DMS 273 (cell line): Measurements from ENCODE around the gene HDAC7.

Source experiments
- DNase-seq: peaks from one replicate; lab custom pipeline; 2025; ENCODE audit not compliant: unreplicated experiment; lab: John Stamatoyannopoulos, UW

Gene HDAC7

GRCh38 chr12:47795121-47795813 lies 24.4 kb downstream of the HDAC7 start:
- no peak for DNase-seq

DNA sequence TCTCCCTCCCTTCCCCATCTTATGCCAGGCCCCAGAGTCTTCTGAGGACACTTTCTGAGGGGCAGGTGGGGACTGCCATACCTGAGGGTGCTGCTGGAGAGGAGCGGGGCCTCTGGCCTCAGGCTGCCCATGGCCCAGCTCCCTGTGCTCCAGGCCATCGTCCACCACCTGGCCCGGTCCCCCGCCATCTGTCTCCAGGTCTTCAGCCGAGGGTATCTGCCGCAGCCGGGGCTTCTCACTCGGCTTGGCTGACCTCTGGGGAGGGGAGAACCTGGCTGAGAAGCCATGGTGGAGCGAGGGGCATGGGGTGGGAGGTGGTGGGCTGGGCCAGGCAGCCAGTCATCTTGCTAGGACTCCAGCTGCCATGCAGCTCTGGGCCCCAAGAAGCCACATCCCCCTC lies 25.0 kb downstream of the HDAC7 start:
- DNase-seq = no peak

- DNase-seq = no peak
These were observed 26.6 kb downstream of the HDAC7 start for GRCh38 chr12:47793015-47793681.

GRCh38 chr12:47791874-47792273 lies 27.8 kb downstream of the HDAC7 start:
- DNase-seq = no peak

GRCh38 chr12:47791351-47791746 lies 28.4 kb downstream of the HDAC7 start:
- no peak for DNase-seq

DNA sequence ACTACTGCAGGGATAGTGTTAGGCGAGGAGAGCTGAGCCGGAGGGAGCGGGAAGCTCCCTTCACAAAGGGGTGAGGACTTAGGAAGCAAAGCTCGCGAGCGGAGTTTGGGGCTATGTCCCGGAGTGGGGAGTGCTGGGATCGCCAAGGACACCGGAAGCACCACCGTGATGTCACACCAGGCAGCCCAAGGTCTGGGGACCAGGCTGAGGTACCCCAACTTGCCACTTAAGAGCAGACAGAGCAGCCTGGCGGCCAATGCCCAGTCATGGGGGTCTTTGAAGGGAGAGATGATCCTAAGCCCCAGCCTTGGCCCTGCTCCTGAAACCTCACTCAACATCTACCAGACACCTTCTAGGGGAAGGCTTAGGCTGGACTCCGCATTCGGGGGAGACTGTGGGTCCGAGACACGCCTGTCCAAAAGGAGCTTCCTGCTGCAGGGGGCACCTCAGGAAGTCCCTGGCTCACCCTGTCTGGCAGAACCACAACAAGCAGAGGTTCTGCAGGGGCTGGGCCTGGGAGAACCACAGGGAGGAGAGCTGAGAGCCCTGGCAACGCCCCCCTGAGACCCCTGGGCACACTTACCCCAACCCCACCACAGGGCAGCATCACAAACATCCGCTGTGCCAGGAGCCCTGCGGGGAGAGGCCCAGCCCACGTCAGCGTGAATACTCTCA lies 28.9 kb downstream of the HDAC7 start:
- DNase-seq = no peak

- no peak for DNase-seq
These were observed 29.8 kb downstream of the HDAC7 start for GRCh38 chr12:47789712-47790489.

DNA sequence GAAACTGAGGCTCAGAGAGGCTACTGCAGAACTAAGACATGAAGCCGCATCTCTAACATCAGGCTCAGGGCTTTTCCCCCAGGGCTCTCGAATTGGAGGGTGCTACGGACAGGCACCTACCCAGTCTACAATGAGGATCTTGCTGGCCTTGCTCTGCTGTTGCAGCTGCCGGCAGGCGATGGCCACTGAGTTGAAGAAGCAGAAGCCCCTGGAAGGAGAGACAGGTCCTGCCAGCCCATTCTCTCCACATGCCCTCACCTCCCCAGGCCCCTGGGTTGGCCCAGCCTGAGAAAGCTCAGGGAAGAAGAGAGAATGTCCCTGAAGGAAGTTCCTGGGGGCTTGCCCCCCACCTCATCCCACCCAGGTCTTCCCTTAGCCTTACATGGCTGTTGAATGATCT lies 30.6 kb downstream of the HDAC7 start:
- no peak for DNase-seq

DNA sequence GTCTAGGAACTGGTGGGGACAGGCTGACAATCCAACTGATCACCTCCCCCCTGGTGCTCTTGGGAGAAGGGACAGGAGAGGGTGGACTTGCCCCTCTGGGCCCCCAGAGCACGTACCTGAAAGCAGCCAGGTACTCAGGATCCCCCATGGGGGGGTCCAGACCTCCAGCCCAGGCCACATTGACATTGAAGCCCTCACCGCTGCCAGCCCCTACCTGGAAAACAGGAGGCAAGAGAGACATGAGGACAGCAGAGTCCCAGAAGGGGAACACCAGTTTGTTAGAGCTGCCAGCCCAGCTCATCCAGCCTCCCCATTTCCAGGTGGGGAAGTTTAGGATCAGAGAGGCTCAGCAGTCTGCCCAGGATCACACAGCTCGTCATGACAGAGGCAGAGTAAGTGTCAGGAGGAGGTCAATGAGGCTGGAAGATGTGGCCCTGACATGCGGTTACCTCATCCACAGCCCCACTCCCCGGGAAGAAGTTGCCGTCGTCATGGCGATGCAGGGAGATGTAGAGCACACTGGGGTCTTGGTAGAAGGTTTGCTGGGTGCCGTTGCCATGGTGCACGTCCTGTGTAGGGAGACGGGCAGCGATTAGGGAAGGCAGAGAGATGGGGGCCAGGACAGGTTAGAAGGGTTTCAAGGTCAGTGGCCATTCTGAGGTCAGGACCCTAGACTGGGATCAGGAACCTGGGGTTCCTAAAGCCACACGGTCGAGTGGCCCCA lies 31.9 kb downstream of the HDAC7 start:
- no peak for DNase-seq

- no peak for DNase-seq
These were observed 32.9 kb downstream of the HDAC7 start for GRCh38 chr12:47786662-47787280.

DNA sequence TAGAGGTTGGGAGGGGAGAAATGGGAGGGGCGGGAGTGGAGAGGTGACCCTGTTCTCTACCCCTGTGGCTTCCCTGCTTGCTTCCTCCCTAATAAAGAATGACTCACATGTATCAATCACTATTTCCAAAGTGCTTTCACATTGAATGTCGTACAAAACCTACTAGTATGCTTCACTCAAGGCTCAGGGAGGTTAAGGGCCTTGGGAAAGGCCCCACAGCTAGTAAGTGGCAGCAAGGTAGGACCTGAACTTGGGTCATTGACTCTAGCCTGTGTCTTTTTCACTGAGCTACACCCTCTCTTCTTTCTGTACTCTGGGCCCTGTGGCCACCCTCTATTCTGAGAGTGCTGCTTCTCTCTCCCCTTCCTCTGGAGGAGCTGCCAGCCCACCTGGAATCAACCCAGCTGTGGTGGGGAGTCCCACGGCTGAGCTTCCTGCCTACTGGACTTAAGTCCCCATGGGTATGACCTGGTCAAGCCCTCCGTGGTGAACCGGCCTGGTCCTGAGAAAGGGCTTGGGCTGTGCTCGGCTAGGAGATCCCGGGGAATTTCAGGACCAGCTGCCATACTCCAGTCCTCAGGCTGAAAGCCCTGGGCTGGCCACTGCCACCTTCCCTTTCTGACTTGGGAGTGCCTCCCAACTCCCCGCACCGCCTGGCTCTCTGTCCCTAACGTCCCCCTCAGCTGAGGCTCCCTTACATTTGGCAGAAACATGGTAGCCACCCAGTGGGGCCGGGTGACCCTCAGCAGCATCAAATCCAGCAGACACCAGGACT lies 33.6 kb downstream of the HDAC7 start:
- no peak for DNase-seq

GRCh38 chr12:47785036-47785886 lies 34.4 kb downstream of the HDAC7 start:
- no peak for DNase-seq

DNA sequence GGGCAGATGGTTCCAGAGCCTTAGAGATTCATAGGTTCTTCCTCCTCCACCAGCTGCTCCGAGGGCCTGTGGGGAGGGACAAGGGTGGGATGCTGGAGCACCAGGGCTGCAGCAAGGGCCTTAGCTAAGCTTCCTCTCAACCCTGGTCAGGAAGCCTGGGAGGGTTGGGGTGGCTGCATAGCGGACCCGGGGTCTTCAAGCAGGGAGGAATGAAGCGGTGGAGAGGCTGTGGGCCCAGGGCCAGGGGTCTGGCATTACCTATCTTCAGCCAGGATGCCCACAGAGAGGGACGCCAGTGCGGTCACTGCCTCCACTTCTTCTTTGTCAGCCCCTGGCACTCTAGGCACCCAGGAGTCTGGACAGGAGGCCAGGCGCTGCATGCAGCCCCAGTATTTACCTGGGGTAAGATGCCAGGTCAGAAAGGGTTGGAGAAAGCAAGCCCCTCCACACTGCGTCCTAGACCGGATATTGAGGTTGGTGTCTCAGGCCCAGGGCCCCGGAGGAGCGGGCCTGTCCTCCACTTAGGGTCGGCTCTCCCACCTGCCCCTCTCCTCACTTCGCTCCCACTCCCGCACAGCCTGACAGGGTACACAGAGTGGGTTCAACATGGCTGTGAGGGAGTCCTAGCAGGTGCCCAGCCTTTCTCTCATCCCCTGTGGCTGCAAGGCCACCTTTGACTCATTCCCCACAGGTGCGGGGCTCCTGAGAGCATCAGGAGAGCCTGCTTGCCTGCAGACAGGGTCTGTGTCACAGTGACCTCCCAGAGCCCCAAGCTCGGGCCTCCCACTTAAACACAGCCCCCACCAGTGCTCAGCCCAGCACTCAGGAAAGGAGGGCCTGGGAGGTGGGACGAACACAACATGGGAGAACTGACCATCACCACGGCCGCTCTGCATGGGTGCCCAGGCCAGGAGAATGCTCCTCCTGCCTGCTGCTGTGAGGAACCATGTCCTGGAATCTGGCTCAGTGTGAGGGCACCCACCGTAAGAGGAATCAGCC lies 35.6 kb downstream of the HDAC7 start:
- no peak for DNase-seq

- peak; percentile 30 for DNase-seq
These were observed 36.5 kb downstream of the HDAC7 start for GRCh38 chr12:47783024-47783755.

GRCh38 chr12:47782372-47782770 lies 37.3 kb downstream of the HDAC7 start:
- no peak for DNase-seq

GRCh38 chr12:47781479-47782371 lies 38.0 kb downstream of the HDAC7 start:
- peak; percentile 34 for DNase-seq
